Osteocyte (in vitro differentiated cells): ENCODE results near the gene CCDC201. TPM values are rescaled to one million over a fixed set of nuclear protein-coding genes. Genes with fewer than 3 reads are reported as not detected.
"Not testable (repeated sequence)": the region's sequence is repeated elsewhere in the genome, so short reads cannot be mapped to it uniquely, and the experiment has no call there.

Experiments
- DNase-seq: peaks from one replicate; pipeline ENCODE4 v3.0.0; 2021; ENCODE audit warnings: mixed read lengths; ENCODE audit not compliant: unreplicated experiment; ENCODE audit errors: extremely low spot score
- H3K27ac Mint-ChIP-seq: one replicate; pipeline ENCODE4 v1.8.0; 2021; ENCODE audit warnings: mild to moderate bottlenecking, mixed read lengths; ENCODE audit not compliant: unreplicated experiment
- H3K27me3 Mint-ChIP-seq: one replicate; pipeline ENCODE4 v1.8.0; 2021; ENCODE audit warnings: mixed read lengths; ENCODE audit not compliant: unreplicated experiment
- H3K36me3 Mint-ChIP-seq: one replicate; pipeline ENCODE4 v1.8.0; 2021; ENCODE audit warnings: mixed read lengths; ENCODE audit not compliant: unreplicated experiment
- H3K4me1 Mint-ChIP-seq: one replicate; pipeline ENCODE4 v1.8.0; 2021; ENCODE audit warnings: mixed read lengths; ENCODE audit not compliant: unreplicated experiment
- H3K4me3 Mint-ChIP-seq: one replicate; pipeline ENCODE4 v1.8.0; 2021; ENCODE audit warnings: mild to moderate bottlenecking, moderate library complexity, mixed read lengths; ENCODE audit not compliant: unreplicated experiment
- H3K9me3 Mint-ChIP-seq: one replicate; pipeline ENCODE4 v1.8.0; 2021; ENCODE audit warnings: mixed read lengths; ENCODE audit not compliant: unreplicated experiment
- CTCF ChIP-seq: fragments of 200-600 bp; sonication (generic); IDR thresholded peaks from 2 replicates; pipeline ENCODE4 v1.5.0; 2021; ENCODE audit warnings: antibody characterized with exemption, mild to moderate bottlenecking, moderate library complexity
- total RNA-seq: library from RNA; stranded (reverse); gene quantifications from 2 replicates; pipeline ENCODE4 v1.2.1, GENCODE V29; 2021

The CCDC201 gene
- total RNA-seq, 1 donor from 2014 or later, result not detected

DNA sequence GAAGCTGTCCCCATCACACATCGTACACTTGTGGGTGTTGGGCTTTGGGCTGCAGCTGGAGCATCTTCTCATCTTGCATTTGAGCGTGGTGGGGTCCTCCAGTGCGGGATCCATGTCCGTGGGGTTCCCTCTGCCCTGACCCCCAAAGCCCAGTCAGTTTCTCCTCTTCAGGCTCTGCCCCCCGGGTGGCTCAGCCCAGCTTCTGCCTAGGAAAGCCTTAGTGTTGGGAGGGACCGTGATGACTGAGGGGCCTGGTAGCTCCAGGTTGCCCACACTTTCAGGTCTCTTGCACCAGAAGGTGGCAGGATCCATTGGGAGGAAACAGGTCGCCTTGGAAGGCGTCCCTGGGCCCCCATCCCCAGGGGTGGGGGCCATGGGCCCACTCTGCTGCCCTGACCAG is 55.9 kb downstream of the CCDC201 start:
- not testable (repeated sequence) for H3K4me1 Mint-ChIP-seq, H3K36me3 Mint-ChIP-seq, DNase-seq, H3K4me3 Mint-ChIP-seq, H3K9me3 Mint-ChIP-seq, H3K27me3 Mint-ChIP-seq, H3K27ac Mint-ChIP-seq

- H3K27me3 Mint-ChIP-seq, H3K4me3 Mint-ChIP-seq, H3K9me3 Mint-ChIP-seq, H3K4me1 Mint-ChIP-seq, H3K27ac Mint-ChIP-seq, DNase-seq, H3K36me3 Mint-ChIP-seq: not testable (repeated sequence)
Observed at GRCh38 chr7:45814216-45815118, 58.4 kb downstream of the CCDC201 start.

GRCh38 chr7:45813771-45814170 is 59.1 kb downstream of the CCDC201 start:
- not testable (repeated sequence) for DNase-seq, H3K9me3 Mint-ChIP-seq, H3K27ac Mint-ChIP-seq, H3K36me3 Mint-ChIP-seq, H3K4me1 Mint-ChIP-seq, H3K27me3 Mint-ChIP-seq, H3K4me3 Mint-ChIP-seq

GRCh38 chr7:45812946-45813345 is 59.9 kb downstream of the CCDC201 start:
- peaks cover 2% of the 10 kb centered on the region for H3K36me3 Mint-ChIP-seq
- no peak for TF ChIP-seq CTCF
- H3K27me3 Mint-ChIP-seq, result no peaks in the 10 kb centered on the region
- H3K9me3 Mint-ChIP-seq, result no peaks in the 10 kb centered on the region
- H3K4me1 Mint-ChIP-seq, result no peaks in the 10 kb centered on the region
- H3K4me3 Mint-ChIP-seq, result no peak overlapping the region
- DNase-seq, result no peak
- H3K27ac Mint-ChIP-seq, result no peak overlapping the region

- not testable (repeated sequence) for H3K4me3 Mint-ChIP-seq, H3K4me1 Mint-ChIP-seq, DNase-seq, H3K36me3 Mint-ChIP-seq, H3K27me3 Mint-ChIP-seq, H3K27ac Mint-ChIP-seq, H3K9me3 Mint-ChIP-seq
Observed at GRCh38 chr7:45811652-45812234, 61.1 kb downstream of the CCDC201 start.

- not testable (repeated sequence) for H3K27ac Mint-ChIP-seq, H3K4me1 Mint-ChIP-seq, H3K36me3 Mint-ChIP-seq, H3K4me3 Mint-ChIP-seq, H3K9me3 Mint-ChIP-seq, H3K27me3 Mint-ChIP-seq, DNase-seq
Observed at GRCh38 chr7:45810451-45811005, 62.4 kb downstream of the CCDC201 start.

Other genes with a start within 250 kb of the CCDC201 start
- gene IGFBP1, start 15.4 kb upstream of the CCDC201 start, total RNA-seq, result 1.9 and 2.4 TPM in 2 replicates
- 294 and 321 TPM in 2 replicates for gene IGFBP3, start 48.2 kb upstream of the CCDC201 start, total RNA-seq